Motor neuron (in vitro differentiated cells): ENCODE results near the gene UROC1. TPM values are rescaled to one million over a fixed set of nuclear protein-coding genes. Genes with fewer than 3 reads are reported as not detected.

Experiments
- ATAC-seq, 8 experiments: fragments of 200-7000 bp; cut with Tn5 transposase; replicated peaks in 6 of 8; 2 replicates each; pipeline ENCODE4 v1.8.0; 2021; ENCODE audit warnings: mild to moderate bottlenecking in 8 of 8, moderate library complexity in 8 of 8
- H3K27ac ChIP-seq, 2 donors: fragments of 250-450 bp; sonication (Bioruptor Pico); 2 replicates each; pipeline ENCODE4 v1.9.0; 2021; ENCODE audit warnings: antibody characterized with exemption in 2 of 2, mild to moderate bottlenecking in 2 of 2, moderate library complexity in 1 of 2
- H3K4me1 ChIP-seq, 2 donors: fragments of 250-450 bp; sonication (Bioruptor Pico); replicated peaks in 1 of 2; 2 replicates each; pipeline ENCODE4 v1.6.1; 2021; ENCODE audit warnings: antibody characterized with exemption in 2 of 2, mild to moderate bottlenecking in 2 of 2, moderate library complexity in 1 of 2
- H3K4me3 ChIP-seq, 5 donors: fragments of 250-450 bp; sonication (Bioruptor Pico); 2 replicates each; pipeline ENCODE4 v1.9.0; 2021; ENCODE audit warnings: antibody characterized with exemption in 5 of 5, mild to moderate bottlenecking in 5 of 5, moderate library complexity in 4 of 5
- WGBS, 10 experiments: fragments of 450-650 bp; shearing (Covaris generic); methylation state at CpG; one replicate each; pipeline ENCODE4 v1.0.0; 2022; 5-methylcytosine and 5-hydroxymethylcytosine counted together
- in situ Hi-C, 9 experiments: fragments of 400-800 bp; cut with MboI; loops; one replicate each; pipeline ENCODE4 v1.15.0; 2021; ENCODE audit warnings: low sequenced_read_pairs in 9 of 9, low pct_unique_long_range_greater_than_20kb in 2 of 9; ENCODE audit not compliant: unreplicated experiment in 9 of 9
- total RNA-seq, 8 experiments: library from RNA; unstranded; fragments of 300-600 nt; gene quantifications; 2 replicates each; pipeline versions ENCODE4 v1.2.3 to v1.2.4, GENCODE V29; 2022

The UROC1 gene
- total RNA-seq, 8 experiments from 2014 or later, result 0.04 to 0.38 (median 0.10) TPM; not detected in 2

- WGBS, 10 experiments, result 0 to 20% methylated on average over 1 to 20 of the region's 31 CpGs; no CpG with 5 or more reads in 8 of the 10 experiments
- in situ Hi-C loops, result no loop called here
- Histone ChIP-seq H3K4me1 (peaks cover 0 to 5% of the 10 kb centered on the region in 2 donors), H3K27ac (no peak overlapping the region), H3K4me3 (peak overlapping the region; percentile 32 to 38 (median 33))
- ATAC-seq, result peak in 7 of 8 experiments; percentile 13 to 47 (median 38)
Observed at GRCh38 chr3:126524429-126524988, 6.9 kb upstream of the UROC1 start.

- in situ Hi-C loops, result no loop called here
- no CpG with 5 or more reads among the region's 56 CpGs for WGBS, 10 experiments
- H3K4me3 ChIP-seq, result peak within 1 kb of the TSS; percentile 32 to 38 (median 33)
- peak; percentile 87 to 97 (median 92) for ATAC-seq
- peaks cover 0 to 5% of the 10 kb centered on the region in 2 donors for H3K4me1 ChIP-seq
- no peak within 1 kb of the TSS for H3K27ac ChIP-seq
Observed at GRCh38 chr3:126523745-126524428, 6.3 kb upstream of the UROC1 start, which contains the start of gene CHST13. Gene CHST13, plus strand, starts transcription at chr3:126524155. Its CDS starts 178 bp downstream, at chr3:126524333.

- in situ Hi-C loops, result no loop called here
- ATAC-seq, result peak in 6 of 8 experiments; percentile 4 to 38 (median 26)
Observed at GRCh38 chr3:126522363-126522788, 4.8 kb upstream of the UROC1 start.

GRCh38 chr3:126521122-126521891 is 3.7 kb upstream of the UROC1 start:
- Histone ChIP-seq H3K4me3 (no peak overlapping the region), H3K27ac (no peak overlapping the region), H3K4me1 (peaks cover 0 to 5% of the 10 kb centered on the region in 2 donors)
- in situ Hi-C loops, result no loop called here
- no peak for ATAC-seq
- WGBS, 10 experiments, result 60 to 79% (median 78%) methylated on average over 1 to 4 of the region's 11 CpGs; no CpG with 5 or more reads in 7 of the 10 experiments

More at GRCh38 chr3:126522363-126522788, 4.8 kb upstream of the UROC1 start:
- H3K4me1 ChIP-seq, result peaks cover 0 to 5% of the 10 kb centered on the region in 2 donors
- no peak overlapping the region for H3K27ac ChIP-seq
- WGBS, 10 experiments, result 4 to 19% (median 7%) methylated on average over 3 to 5 of the region's 6 CpGs; no CpG with 5 or more reads in 7 of the 10 experiments
- no peak overlapping the region for H3K4me3 ChIP-seq

- Histone ChIP-seq H3K4me3 (no peak overlapping the region), H3K27ac (no peak overlapping the region), H3K4me1 (peaks cover 0 to 5% of the 10 kb centered on the region in 2 donors)
- 17 to 100% (median 89%) methylated on average over 1 to 3 of the region's 10 CpGs; no CpG with 5 or more reads in 3 of the 10 experiments for WGBS, 10 experiments
- in situ Hi-C loops, result no loop called here
- ATAC-seq, result no peak
Observed at GRCh38 chr3:126519506-126520455, 2.2 kb upstream of the UROC1 start.

GRCh38 chr3:126518779-126519177 is 1.2 kb upstream of the UROC1 start:
- Histone ChIP-seq H3K4me1 (no peaks in the 10 kb centered on the region), H3K4me3 (no peak overlapping the region), H3K27ac (no peak overlapping the region)
- ATAC-seq, result no peak
- in situ Hi-C loops, result no loop called here
- WGBS, 10 experiments, result 0 to 45% (median 27%) methylated on average over 1 to 3 of the region's 4 CpGs; no CpG with 5 or more reads in 4 of the 10 experiments

- WGBS, 10 experiments, result 93 to 100% (median 100%) methylated on average over 1 to 5 of the region's 15 CpGs; no CpG with 5 or more reads in 5 of the 10 experiments
- in situ Hi-C loops, result no loop called here
- ATAC-seq, result peak in 1 of 8 experiments; percentile 18
Observed at GRCh38 chr3:126517986-126518778, 609 bp upstream of the UROC1 start.

GRCh38 chr3:126516936-126517290 is 660 bp downstream of the UROC1 start:
- in situ Hi-C loops, result no loop called here
- ATAC-seq, result peak in 1 of 8 experiments; percentile 75
- 13 to 95% (median 73%) methylated on average over 1 to 6 of the region's 9 CpGs; no CpG with 5 or more reads in 5 of the 10 experiments for WGBS, 10 experiments

More at GRCh38 chr3:126517986-126518778, 609 bp upstream of the UROC1 start:
- Histone ChIP-seq H3K4me3 (no peak overlapping the region), H3K27ac (no peak overlapping the region), H3K4me1 (no peaks in the 10 kb centered on the region)

GRCh38 chr3:126516152-126516935 is 1.2 kb downstream of the UROC1 start:
- in situ Hi-C loops, result no loop called here
- ATAC-seq, result no peak
- Histone ChIP-seq H3K4me1 (peaks cover 0 to 3% of the 10 kb centered on the region in 2 donors), H3K27ac (no peak overlapping the region), H3K4me3 (no peak overlapping the region)
- 100% methylated on average over 1 of the region's 6 CpGs; no CpG with 5 or more reads in 9 of the 10 experiments for WGBS, 10 experiments

More at GRCh38 chr3:126516936-126517290, 660 bp downstream of the UROC1 start:
- Histone ChIP-seq H3K27ac (no peak overlapping the region), H3K4me3 (no peak overlapping the region), H3K4me1 (peaks cover 0 to 3% of the 10 kb centered on the region in 2 donors)

GRCh38 chr3:126515066-126515706 is 2.4 kb downstream of the UROC1 start:
- H3K4me1 ChIP-seq, result peaks cover 0 to 3% of the 10 kb centered on the region in 2 donors
- in situ Hi-C loops, result no loop called here
- WGBS, 10 experiments, result no CpG with 5 or more reads among the region's 8 CpGs
- no peak overlapping the region for H3K27ac ChIP-seq
- H3K4me3 ChIP-seq, result no peak overlapping the region
- ATAC-seq, result no peak
